GM13976 (cell line): Measurements from ENCODE around the gene DEGS2.

Experiments
- DNase-seq: peaks from one replicate; pipeline ENCODE4 v3.0.0; 2012; ENCODE audit warnings: low spot score
- CTCF ChIP-seq: IDR thresholded peaks from 2 replicates; pipeline ENCODE4 v1.5.1; 2012; ENCODE audit warnings: borderline replicate concordance, mild to moderate bottlenecking; ENCODE audit not compliant: insufficient read depth; ENCODE audit errors: extremely low read depth, missing control alignments, control extremely low read depth
- in situ Hi-C: fragments of 300-500 bp; cut with MboI; formaldehyde crosslinking; loops from one replicate; pipeline ENCODE4 v1.12.0; 2022; ENCODE audit warnings: low sequenced_read_pairs, mixed read lengths, inconsistent platforms; ENCODE audit not compliant: unreplicated experiment

Gene DEGS2

GRCh38 chr14:100126401-100126800 is 33.0 kb downstream of the DEGS2 start:
- no peak for TF ChIP-seq CTCF
- DNase-seq, result no peak
- in situ Hi-C loops, result no loop called here

GRCh38 chr14:100124551-100125088 is 34.8 kb downstream of the DEGS2 start:
- in situ Hi-C loops, result no loop called here
- no peak for TF ChIP-seq CTCF
- DNase-seq, result no peak

GRCh38 chr14:100123618-100124017 is 35.8 kb downstream of the DEGS2 start:
- DNase-seq, result no peak
- no peak for TF ChIP-seq CTCF
- in situ Hi-C loops, result no loop called here

GRCh38 chr14:100122481-100123223 is 36.8 kb downstream of the DEGS2 start:
- in situ Hi-C loops, result no loop called here
- no peak for TF ChIP-seq CTCF
- no peak for DNase-seq

GRCh38 chr14:100121643-100122480 is 37.6 kb downstream of the DEGS2 start:
- TF ChIP-seq CTCF, result no peak
- in situ Hi-C loops, result no loop called here
- DNase-seq, result no peak

GRCh38 chr14:100120522-100121269 is 38.7 kb downstream of the DEGS2 start:
- DNase-seq, result no peak
- TF ChIP-seq CTCF, result no peak
- in situ Hi-C loops, result no loop called here
